Tibial artery (tissue), 4 donors: ENCODE data around the gene TUBA8.
"Not testable (repeated sequence)": the region's sequence is repeated elsewhere in the genome, so short reads cannot be mapped to it uniquely, and the experiment has no call there.

Experiments used
- DNase-seq, 2 donors: peaks; one replicate each; pipeline ENCODE4 v3.0.0-alpha.2; 2019
- H3K27ac ChIP-seq, 2 donors: fragments of 200-600 bp; sonication (generic) in 1 of 2; 1 replicate in 1 of 2; 2 replicates in 1 of 2; pipeline ENCODE4 v1.5.1; 2018 to 2019; ENCODE audit warnings: mild to moderate bottlenecking in 1 of 2
- H3K27me3 ChIP-seq, 2 donors: fragments of 200-600 bp; sonication (generic) in 1 of 2; one replicate each; pipeline versions ENCODE4 v1.5.1 to v1.6.0; 2016 to 2019
- H3K36me3 ChIP-seq, 3 donors: fragments of 200-600 bp; sonication (generic) in 2 of 3; one replicate each; pipeline ENCODE4 v1.5.1; 2016 to 2019; ENCODE audit warnings: mild to moderate bottlenecking in 2 of 3
- H3K4me1 ChIP-seq, 4 donors: fragments of 200-600 bp; sonication (generic) in 2 of 4; 1 replicate in 3 of 4; 2 replicates in 1 of 4; pipeline ENCODE4 v1.5.1; 2016 to 2019
- H3K4me3 ChIP-seq, 2 donors: fragments of 200-600 bp; sonication (generic) in 1 of 2; 1 replicate in 1 of 2; 2 replicates in 1 of 2; pipeline ENCODE4 v1.5.1; 2018 to 2019; ENCODE audit warnings: mild to moderate bottlenecking in 2 of 2
- H3K9me3 ChIP-seq, 3 donors: fragments of 200-600 bp; sonication (generic) in 1 of 3; one replicate each; pipeline ENCODE4 v1.5.1; 2016 to 2019
- intact Hi-C: fragments of 100-400 bp; cut with DNase I; formaldehyde crosslinking; loops from one replicate; pipeline ENCODE4 v1.15.0; 2023; ENCODE audit warnings: low total_unique reads

Gene TUBA8

GRCh38 chr22:18173441-18173840 lies 62.8 kb downstream of the TUBA8 start:
- H3K9me3 ChIP-seq, intact Hi-C loops, H3K27me3 ChIP-seq, H3K4me3 ChIP-seq, H3K4me1 ChIP-seq, H3K27ac ChIP-seq, DNase-seq: not testable (repeated sequence)
- H3K36me3 ChIP-seq, result peaks cover 0 to 10% (median 10%) of the 10 kb centered on the region in 3 donors
